H1 (cell line): Measurements from ENCODE around the gene GIMAP2. TPM values are rescaled to one million over a fixed set of nuclear protein-coding genes. Genes with fewer than 3 reads are reported as not detected.
"Not testable (repeated sequence)": the region's sequence is repeated elsewhere in the genome, so short reads cannot be mapped to it uniquely, and the experiment has no call there.

Experiments used
- CTCF ChIA-PET: fragments of 300-600 bp; sonication (Branson Sonifier 250); formaldehyde crosslinking; loops from one replicate; lab custom pipeline; 2021; ENCODE audit not compliant: partially characterized antibody; lab: Charles Lee
- POLR2A ChIA-PET: fragments of 300-600 bp; sonication (Branson Sonifier 250); formaldehyde crosslinking; loops from one replicate; lab custom pipeline; 2021; ENCODE audit warnings: inconsistent platforms; ENCODE audit not compliant: partially characterized antibody; lab: Charles Lee
- DNase-seq, 2 experiments: peaks; one replicate each; pipeline versions ENCODE4 v3.0.0 to v3.0.0-alpha.2; 2010 to 2022; ENCODE audit warnings: low spot score in 2 of 2, low read depth in 1 of 2, mixed read lengths in 1 of 2
- FAIRE-seq: peaks from 2 replicates; lab custom pipeline; 2011; peaks lifted over from hg19 to GRCh38; lab: Jason Lieb, UNC
- H2AFZ ChIP-seq: 2 replicates; pipeline ENCODE4 v1.8.1; 2012; ENCODE audit warnings: low read length, inconsistent platforms
- H2AK5ac ChIP-seq: 2 replicates; pipeline ENCODE4 v1.6.1; 2013; ENCODE audit warnings: low read depth, low read length
- H2BK120ac ChIP-seq: replicated peaks from 2 replicates; pipeline ENCODE3; 2013; ENCODE audit warnings: low read depth, low read length, inconsistent platforms
- H2BK12ac ChIP-seq: 2 replicates; pipeline ENCODE4 v1.6.1; 2013; ENCODE audit warnings: low read depth, low read length
- H2BK15ac ChIP-seq: 2 replicates; pipeline ENCODE4 v1.6.1; 2013; ENCODE audit warnings: low read length
- H2BK20ac ChIP-seq: 2 replicates; pipeline ENCODE4 v1.6.1; 2013; ENCODE audit warnings: low read length
- H2BK5ac ChIP-seq: 2 replicates; pipeline ENCODE4 v1.6.1; 2013; ENCODE audit warnings: low read depth, low read length
- H3K14ac ChIP-seq: 2 replicates; pipeline ENCODE4 v1.6.1; 2013; ENCODE audit warnings: inconsistent platforms; ENCODE audit not compliant: insufficient read length
- H3K18ac ChIP-seq: 2 replicates; pipeline ENCODE4 v1.6.1; 2013; ENCODE audit warnings: low read length; ENCODE audit errors: extremely low read depth
- H3K23ac ChIP-seq: 2 replicates; pipeline ENCODE4 v1.6.1; 2013; ENCODE audit warnings: inconsistent platforms; ENCODE audit not compliant: insufficient read length
- H3K23me2 ChIP-seq: 2 replicates; pipeline ENCODE4 v1.6.1; 2013; ENCODE audit warnings: low read depth, low read length
- H3K27ac ChIP-seq: 2 replicates; pipeline ENCODE4 v1.6.1; 2011; ENCODE audit warnings: low read depth, low read length, inconsistent platforms
- H3K27me3 ChIP-seq, 4 experiments: replicated peaks in 1 of 4; 1 replicate in 1 of 4; 2 replicates in 3 of 4; pipeline versions ENCODE4 v1.6.1 to v1.8.1; 2011 to 2013; ENCODE audit warnings: low read length in 3 of 4, mild to moderate bottlenecking in 3 of 4, inconsistent platforms in 2 of 4, mixed read lengths in 2 of 4, moderate library complexity in 1 of 4; ENCODE audit not compliant: control insufficient read depth in 3 of 4, insufficient read depth in 3 of 4; ENCODE audit errors: extremely low read depth in 1 of 4
- H3K36me3 ChIP-seq, 4 experiments: 2 replicates each; pipeline versions ENCODE4 v1.6.1 to v1.8.1; 2011 to 2013; ENCODE audit warnings: mild to moderate bottlenecking in 4 of 4, low read length in 3 of 4, moderate library complexity in 2 of 4, control low read depth in 1 of 4, inconsistent platforms in 1 of 4; ENCODE audit not compliant: insufficient read depth in 4 of 4, control insufficient read depth in 2 of 4
- H3K4ac ChIP-seq: replicated peaks from 2 replicates; pipeline ENCODE3; 2013; ENCODE audit warnings: low read length, low read depth, mixed read lengths, inconsistent platforms; ENCODE audit not compliant: insufficient read length
- H3K4me1 ChIP-seq, 4 experiments: replicated peaks in 1 of 4; 1 replicate in 1 of 4; 2 replicates in 3 of 4; pipeline versions ENCODE4 v1.6.1 to v1.8.1; 2011 to 2013; ENCODE audit warnings: low read length in 3 of 4, inconsistent platforms in 2 of 4, mixed read lengths in 1 of 4; ENCODE audit not compliant: insufficient read depth in 4 of 4, control insufficient read depth in 3 of 4
- H3K4me2 ChIP-seq, 2 experiments: 2 replicates each; pipeline versions ENCODE4 v1.6.1 to v1.8.1; 2011 to 2013; ENCODE audit warnings: low read depth in 2 of 2, low read length in 2 of 2, control low read depth in 1 of 2, inconsistent platforms in 1 of 2, mild to moderate bottlenecking in 1 of 2; ENCODE audit not compliant: insufficient read depth in 1 of 2
- H3K4me3 ChIP-seq, 4 experiments: fragments of 200-600, 300-600 bp in 1 of 4; sonication (generic), shearing (Covaris generic), sonication (Bioruptor Twin) in 1 of 4; 2 replicates each; pipeline versions ENCODE4 v1.5.1 to v1.8.1; 2011 to 2016; ENCODE audit warnings: low read length in 4 of 4, low read depth in 3 of 4, control low read depth in 2 of 4, inconsistent platforms in 2 of 4, mild to moderate bottlenecking in 2 of 4, mixed read lengths in 1 of 4, moderate library complexity in 1 of 4; ENCODE audit not compliant: insufficient read depth in 2 of 4; ENCODE audit errors: extremely low read depth in 1 of 4
- H3K56ac ChIP-seq: replicated peaks from 2 replicates; pipeline ENCODE3; 2013; ENCODE audit warnings: low read depth, mild to moderate bottlenecking, mixed read lengths, low read length, inconsistent platforms; ENCODE audit not compliant: insufficient read length
- H3K79me1 ChIP-seq: 2 replicates; pipeline ENCODE4 v1.6.1; 2013; ENCODE audit warnings: low read depth, low read length, control low read depth
- H3K79me2 ChIP-seq, 2 experiments: 2 replicates each; pipeline versions ENCODE4 v1.6.1 to v1.8.1; 2012 to 2013; ENCODE audit warnings: low read length in 2 of 2, mild to moderate bottlenecking in 2 of 2, inconsistent platforms in 1 of 2; ENCODE audit not compliant: insufficient read depth in 2 of 2, control insufficient read depth in 1 of 2
- H3K9ac ChIP-seq, 4 experiments: replicated peaks in 1 of 4; 1 replicate in 1 of 4; 2 replicates in 3 of 4; pipeline versions ENCODE4 v1.6.1 to v1.8.1; 2011 to 2013; ENCODE audit warnings: low read depth in 3 of 4, low read length in 3 of 4, control low read depth in 2 of 4, mild to moderate bottlenecking in 2 of 4, moderate library complexity in 2 of 4, inconsistent platforms in 1 of 4; ENCODE audit errors: extremely low read depth in 1 of 4
- H3K9me3 ChIP-seq, 2 experiments: 2 replicates each; pipeline versions ENCODE4 v1.6.1 to v1.8.1; 2012 to 2013; ENCODE audit warnings: mild to moderate bottlenecking in 2 of 2, moderate library complexity in 2 of 2, control low read depth in 1 of 2, inconsistent platforms in 1 of 2, low read depth in 1 of 2, low read length in 1 of 2, mixed read lengths in 1 of 2; ENCODE audit not compliant: insufficient read depth in 2 of 2
- H4K20me1 ChIP-seq, 2 experiments: replicated peaks in 1 of 2; 2 replicates each; pipeline versions ENCODE3 to v1.8.1; 2011 to 2013; ENCODE audit warnings: inconsistent platforms in 2 of 2, low read length in 2 of 2, mild to moderate bottlenecking in 1 of 2; ENCODE audit not compliant: insufficient read depth in 2 of 2, control insufficient read depth in 1 of 2
- H4K5ac ChIP-seq: 2 replicates; pipeline ENCODE4 v1.6.1; 2013; ENCODE audit warnings: low read length, low read depth, mixed read lengths, inconsistent platforms; ENCODE audit not compliant: insufficient read length
- H4K8ac ChIP-seq: 2 replicates; pipeline ENCODE4 v1.8.0; 2013; ENCODE audit warnings: mild to moderate bottlenecking, moderate library complexity, low read length, inconsistent platforms; ENCODE audit not compliant: insufficient read depth; ENCODE audit errors: extremely low read depth
- H4K91ac ChIP-seq: replicated peaks from 2 replicates; pipeline ENCODE3; 2013; ENCODE audit warnings: low read length, mixed read lengths, inconsistent platforms; ENCODE audit not compliant: insufficient read length
- WGBS, 2 experiments: shearing (Covaris generic) in 1 of 2; methylation state at CpG; one replicate each; pipeline versions ENCODE4 v1.1.6 to v1.1.7; 2013 to 2015; ENCODE audit warnings: low lambda C conversion rate in 2 of 2, mixed read lengths in 2 of 2, inconsistent platforms in 1 of 2, low coverage in 1 of 2, missing lambda C conversion rate in 1 of 2; ENCODE audit not compliant: insufficient replicate concordance in 2 of 2, insufficient coverage in 1 of 2, insufficient read length in 1 of 2; ENCODE audit errors: extremely low coverage in 1 of 2, missing lambda C conversion rate in 1 of 2; 5-methylcytosine and 5-hydroxymethylcytosine counted together
- polyA plus RNA-seq, 7 experiments: library from polyadenylated mRNA; depleted of rRNA in 3 of 7; stranded (reverse) in 5 of 7; unstranded in 2 of 7; fragments of >200 nt in 5 of 7; fragments of 200-250 nt in 2 of 7; gene quantifications; 1 replicate in 5 of 7; 2 replicates in 1 of 7; 4 replicates in 1 of 7; pipeline versions ENCODE4 v1.2.1 to v1.2.3, GENCODE V29; 2011 to 2013; ENCODE audit warnings: missing spikeins in 2 of 7, mixed read lengths in 2 of 7
- total RNA-seq: library from RNA; stranded (reverse); fragmentation: NEBNext Ultra II Directional; extraction: Animal tissue kit (Norgen Biotek cat#: 25700); gene quantifications from 2 replicates; pipeline ENCODE4 v1.2.1, GENCODE V29; 2021

The GIMAP2 gene
- total and polyA plus RNA-seq, 2 of the 8 experiments (the other 6 are each of a cell fraction or from before 2014, with no cell fraction given): not detected

DNA sequence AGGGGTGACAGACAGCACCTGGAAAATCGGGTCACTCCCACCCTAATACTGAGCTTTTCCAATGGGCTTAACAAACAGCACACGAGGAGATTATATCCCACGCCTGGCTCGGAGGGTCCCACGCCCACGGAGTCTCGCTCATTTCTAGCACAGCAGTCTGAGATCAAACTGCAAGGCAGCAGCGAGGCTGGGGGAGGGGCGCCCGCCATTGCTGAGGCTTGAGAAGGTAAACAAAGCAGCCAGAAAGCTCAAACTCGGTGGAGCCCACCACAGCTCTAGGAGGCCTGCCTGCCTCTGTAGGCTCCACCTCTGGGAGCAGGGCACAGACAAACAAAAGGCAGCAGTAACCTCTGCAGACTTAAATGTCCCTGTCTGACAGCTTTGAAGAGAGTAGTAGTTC lies 6.9 kb upstream of the GIMAP2 start:
- H3K27me3 ChIP-seq, H3K4me3 ChIP-seq, H4K91ac ChIP-seq, H3K9ac ChIP-seq, H2BK12ac ChIP-seq, H3K9me3 ChIP-seq, H4K8ac ChIP-seq, H2BK120ac ChIP-seq, H2AFZ ChIP-seq, H3K4me1 ChIP-seq, FAIRE-seq, H2BK15ac ChIP-seq, H3K4me2 ChIP-seq, H3K27ac ChIP-seq, H3K18ac ChIP-seq, H4K5ac ChIP-seq, H2BK20ac ChIP-seq, H3K23me2 ChIP-seq, POLR2A ChIA-PET, H3K79me2 ChIP-seq, H4K20me1 ChIP-seq, H3K79me1 ChIP-seq, H3K23ac ChIP-seq, H3K36me3 ChIP-seq, H3K4ac ChIP-seq, H3K56ac ChIP-seq, H2AK5ac ChIP-seq, DNase-seq, H2BK5ac ChIP-seq, H3K14ac ChIP-seq: not testable (repeated sequence)
- WGBS, 2 experiments: 85% methylated on average over 11 of the region's 11 CpGs; no CpG with 5 or more reads in 1 of the 2 experiments
- CTCF ChIA-PET: interaction anchor here (1.0 kb wide), 1 partner anchor 14 kb away, joined by 4 read pairs; no protein-coding TSS in a partner anchor

DNA sequence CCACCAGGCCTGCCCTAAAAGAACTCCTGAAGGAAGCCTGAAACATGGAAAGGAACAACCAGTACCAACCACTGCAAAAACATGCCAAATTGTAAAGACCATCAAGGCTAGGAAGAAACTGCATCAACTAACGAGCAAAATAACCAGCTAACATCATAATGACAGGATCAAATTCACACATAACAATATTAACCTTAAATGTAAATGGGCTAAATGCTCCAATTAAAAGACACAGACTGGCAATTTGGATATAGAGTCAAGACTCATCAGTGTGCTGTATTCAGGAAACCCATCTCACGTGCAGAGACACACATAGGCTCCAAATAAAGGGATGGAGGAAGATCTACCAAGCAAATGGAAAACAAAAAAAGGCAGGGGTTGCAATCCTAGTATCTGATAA lies 5.1 kb upstream of the GIMAP2 start:
- H3K4me3 ChIP-seq, H3K14ac ChIP-seq, H4K5ac ChIP-seq, DNase-seq, H3K4me2 ChIP-seq, H2BK120ac ChIP-seq, H3K79me1 ChIP-seq, H3K27me3 ChIP-seq, H3K36me3 ChIP-seq, H4K8ac ChIP-seq, CTCF ChIA-PET, H2BK20ac ChIP-seq, H3K27ac ChIP-seq, H4K91ac ChIP-seq, H2AFZ ChIP-seq, H3K4me1 ChIP-seq, H3K9ac ChIP-seq, H2AK5ac ChIP-seq, H2BK5ac ChIP-seq, H2BK12ac ChIP-seq, POLR2A ChIA-PET, H3K18ac ChIP-seq, H3K56ac ChIP-seq, H3K9me3 ChIP-seq, H4K20me1 ChIP-seq, H3K23me2 ChIP-seq, H3K79me2 ChIP-seq, H3K23ac ChIP-seq, FAIRE-seq, H3K4ac ChIP-seq, H2BK15ac ChIP-seq: not testable (repeated sequence)
- WGBS, 2 experiments: 74% methylated on average over 2 of the region's 2 CpGs; no CpG with 5 or more reads in 1 of the 2 experiments
